ENCODE data around the gene GCG.

GCG gene

DNA sequence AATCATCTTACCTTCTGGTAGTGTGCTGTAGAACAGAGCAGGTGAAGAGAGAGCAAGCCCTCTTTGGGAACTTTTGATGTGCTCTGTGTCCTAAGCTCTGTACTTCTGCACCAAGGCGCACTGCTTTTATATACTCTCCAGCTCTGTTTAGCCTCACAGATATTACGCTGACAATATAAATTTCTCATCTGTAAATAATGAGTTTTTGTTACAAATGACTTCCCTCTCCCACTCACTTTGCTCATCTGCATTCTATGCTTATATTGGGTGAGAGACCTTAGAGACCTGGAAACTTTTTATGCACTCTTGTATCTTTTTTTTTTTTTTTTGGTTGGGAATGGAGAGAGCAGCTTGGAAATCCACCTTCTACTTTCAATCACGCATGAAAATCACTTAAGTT lies at the start of gene GCG:
Gene GCG (minus strand): TSS at position 101 of the 400 bp plus-strand sequence. CDS start 3,069 bp downstream, outside the sequence.
- ATAC-seq (ENCODE audit: insufficient read depth, low read depth), result no peak
- H3K79me2 ChIP-seq (ENCODE audit: insufficient read depth, low read length), result no peaks in the 10 kb centered on the region

DNA sequence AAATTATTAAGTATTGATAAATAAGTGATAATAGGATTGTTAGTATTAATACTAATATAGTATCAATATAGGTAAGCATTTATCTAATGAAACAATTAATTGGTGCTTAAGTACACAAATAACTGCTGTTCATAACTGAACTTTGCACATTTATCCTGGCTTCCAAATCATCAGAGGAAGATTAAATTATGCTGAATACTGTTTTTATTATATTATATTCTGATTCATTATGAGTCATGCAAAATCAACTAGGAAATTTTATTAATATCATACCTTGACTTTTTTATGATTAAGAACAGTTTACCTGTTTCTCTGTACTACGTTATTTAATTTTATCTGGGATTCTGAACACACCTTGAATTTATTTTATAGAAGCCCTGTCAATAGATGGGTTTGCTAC lies 48.6 kb upstream of the GCG start:
- no peaks in the 10 kb centered on the region for H4K20me1 ChIP-seq (ENCODE audit: insufficient read depth, low read length)
- H3K4me1 ChIP-seq (ENCODE audit: insufficient read depth, low read length), result no peaks in the 10 kb centered on the region
- H2AFZ ChIP-seq (ENCODE audit: low read depth, low read length), result no peak overlapping the region
- H3K27ac ChIP-seq (ENCODE audit: low read length), result no peak overlapping the region
- ATAC-seq (ENCODE audit: insufficient read depth, low read depth) (no peak), DNase-seq (no peak)
- H3K9me3 ChIP-seq (ENCODE audit: insufficient read depth, low read length, severe bottlenecking), result no peaks in the 10 kb centered on the region
- no peak for TF ChIP-seq EZH2 (IDR thresholded peaks at IDR 0.05; ENCODE audit: borderline replicate concordance, low read depth, low read length, severe bottlenecking)
- TF ChIP-seq, protein P1, sequence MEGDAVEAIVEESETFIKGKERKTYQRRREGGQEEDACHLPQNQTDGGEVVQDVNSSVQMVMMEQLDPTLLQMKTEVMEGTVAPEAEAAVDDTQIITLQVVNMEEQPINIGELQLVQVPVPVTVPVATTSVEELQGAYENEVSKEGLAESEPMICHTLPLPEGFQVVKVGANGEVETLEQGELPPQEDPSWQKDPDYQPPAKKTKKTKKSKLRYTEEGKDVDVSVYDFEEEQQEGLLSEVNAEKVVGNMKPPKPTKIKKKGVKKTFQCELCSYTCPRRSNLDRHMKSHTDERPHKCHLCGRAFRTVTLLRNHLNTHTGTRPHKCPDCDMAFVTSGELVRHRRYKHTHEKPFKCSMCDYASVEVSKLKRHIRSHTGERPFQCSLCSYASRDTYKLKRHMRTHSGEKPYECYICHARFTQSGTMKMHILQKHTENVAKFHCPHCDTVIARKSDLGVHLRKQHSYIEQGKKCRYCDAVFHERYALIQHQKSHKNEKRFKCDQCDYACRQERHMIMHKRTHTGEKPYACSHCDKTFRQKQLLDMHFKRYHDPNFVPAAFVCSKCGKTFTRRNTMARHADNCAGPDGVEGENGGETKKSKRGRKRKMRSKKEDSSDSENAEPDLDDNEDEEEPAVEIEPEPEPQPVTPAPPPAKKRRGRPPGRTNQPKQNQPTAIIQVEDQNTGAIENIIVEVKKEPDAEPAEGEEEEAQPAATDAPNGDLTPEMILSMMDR (IDR thresholded peaks at IDR 0.05; ENCODE audit: borderline replicate concordance, extremely low read depth, low read length, poor library complexity, severe bottlenecking), result no peak
- H3K4me2 ChIP-seq (ENCODE audit: insufficient read depth, low read length), result no peak overlapping the region
- no peaks in the 10 kb centered on the region for H3K79me2 ChIP-seq (ENCODE audit: insufficient read depth, low read length)
- peaks cover 17% of the 10 kb centered on the region for H3K27me3 ChIP-seq (ENCODE audit: insufficient read depth, low read length, poor library complexity)
- H3K4me3 ChIP-seq (ENCODE audit: low read depth in 1 of 2, low read length in 2 of 2), result no peak overlapping the region
- no peaks in the 10 kb centered on the region for H3K36me3 ChIP-seq (ENCODE audit: insufficient read depth, low read length)
- H3K9ac ChIP-seq (ENCODE audit: low read depth, low read length), result no peak overlapping the region

More for the DNA sequence above, at the start of gene GCG:
- DNase-seq, result no peak
- Histone ChIP-seq H2AFZ (ENCODE audit: low read depth, low read length) (no peak within 1 kb of the TSS), H4K20me1 (ENCODE audit: insufficient read depth, low read length) (no peaks in the 10 kb centered on the region), H3K27ac (ENCODE audit: low read length) (no peak within 1 kb of the TSS), H3K9ac (ENCODE audit: low read depth, low read length) (no peak within 1 kb of the TSS), H3K9me3 (ENCODE audit: insufficient read depth, low read length, severe bottlenecking) (no peaks in the 10 kb centered on the region), H3K4me2 (ENCODE audit: insufficient read depth, low read length) (no peak within 1 kb of the TSS), H3K36me3 (ENCODE audit: insufficient read depth, low read length) (no peaks in the 10 kb centered on the region), H3K27me3 (ENCODE audit: insufficient read depth, low read length, poor library complexity) (no peaks in the 10 kb centered on the region), H3K4me1 (ENCODE audit: insufficient read depth, low read length) (no peaks in the 10 kb centered on the region), H3K4me3 (ENCODE audit: low read depth in 1 of 2, low read length in 2 of 2) (no peak within 1 kb of the TSS)
- TF ChIP-seq, protein P1 (IDR thresholded peaks at IDR 0.05; ENCODE audit: borderline replicate concordance, extremely low read depth, low read length, poor library complexity, severe bottlenecking), result no peak
- TF ChIP-seq EZH2 (IDR thresholded peaks at IDR 0.05; ENCODE audit: borderline replicate concordance, low read depth, low read length, severe bottlenecking), result no peak

DNA sequence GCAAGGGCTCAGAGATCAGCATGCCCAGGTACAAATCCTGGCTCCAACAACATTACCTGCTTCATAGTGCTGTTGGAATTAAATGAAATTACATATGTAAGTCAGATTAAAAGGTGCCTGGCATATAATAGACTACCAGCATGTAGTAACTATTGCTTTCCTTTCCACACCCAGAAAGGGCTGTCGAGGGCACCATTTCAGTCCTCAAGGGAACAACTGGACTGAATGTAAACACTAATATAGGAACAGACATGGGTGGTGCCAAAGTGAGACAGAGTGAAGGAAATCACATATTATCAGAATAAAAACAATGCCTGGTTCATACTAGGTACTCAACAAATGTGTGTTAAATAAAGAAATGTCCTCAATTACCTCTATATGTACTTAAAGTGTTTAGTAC lies 47.9 kb upstream of the GCG start:
- no peak overlapping the region for H3K9ac ChIP-seq (ENCODE audit: low read depth, low read length)
- DNase-seq, result no peak
- no peak overlapping the region for H3K27ac ChIP-seq (ENCODE audit: low read length)
- H2AFZ ChIP-seq (ENCODE audit: low read depth, low read length), result no peak overlapping the region
- no peak for ATAC-seq (ENCODE audit: insufficient read depth, low read depth)
- TF ChIP-seq, protein P1 (IDR thresholded peaks at IDR 0.05; ENCODE audit: borderline replicate concordance, extremely low read depth, low read length, poor library complexity, severe bottlenecking), result no peak
- TF ChIP-seq EZH2 (IDR thresholded peaks at IDR 0.05; ENCODE audit: borderline replicate concordance, low read depth, low read length, severe bottlenecking), result no peak
- H3K4me2 ChIP-seq (ENCODE audit: insufficient read depth, low read length), result no peak overlapping the region
- H3K9me3 ChIP-seq (ENCODE audit: insufficient read depth, low read length, severe bottlenecking), result no peaks in the 10 kb centered on the region
- H3K79me2 ChIP-seq (ENCODE audit: insufficient read depth, low read length), result no peaks in the 10 kb centered on the region
- no peaks in the 10 kb centered on the region for H4K20me1 ChIP-seq (ENCODE audit: insufficient read depth, low read length)
- no peaks in the 10 kb centered on the region for H3K36me3 ChIP-seq (ENCODE audit: insufficient read depth, low read length)
- peaks cover 17% of the 10 kb centered on the region for H3K27me3 ChIP-seq (ENCODE audit: insufficient read depth, low read length, poor library complexity)
- no peaks in the 10 kb centered on the region for H3K4me1 ChIP-seq (ENCODE audit: insufficient read depth, low read length)
- no peak overlapping the region for H3K4me3 ChIP-seq (ENCODE audit: low read depth in 1 of 2, low read length in 2 of 2)

DNA sequence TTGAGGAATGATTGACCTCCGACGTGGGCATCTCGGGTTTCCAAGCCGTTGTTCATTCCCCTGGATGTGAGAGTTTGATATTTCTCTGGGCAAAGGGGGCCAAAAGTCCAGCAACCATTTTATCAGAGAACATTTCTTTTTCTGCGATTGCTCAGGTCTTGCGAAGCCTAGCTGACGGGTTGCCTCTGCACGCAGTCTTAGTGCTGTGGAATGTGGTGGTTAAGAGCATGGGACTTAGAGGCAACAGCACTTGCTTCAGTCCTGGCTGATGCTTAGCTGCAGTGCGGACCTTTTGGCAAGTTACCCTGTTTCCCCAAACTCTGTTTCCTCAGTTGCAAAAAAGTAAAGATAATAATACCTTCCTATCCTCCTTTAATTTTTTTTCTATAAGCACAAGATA lies 46.2 kb upstream of the GCG start:
- Histone ChIP-seq H3K4me1 (ENCODE audit: insufficient read depth, low read length) (no peaks in the 10 kb centered on the region), H2AFZ (ENCODE audit: low read depth, low read length) (no peak overlapping the region), H3K9me3 (ENCODE audit: insufficient read depth, low read length, severe bottlenecking) (no peaks in the 10 kb centered on the region), H3K27ac (ENCODE audit: low read length) (no peak overlapping the region), H3K36me3 (ENCODE audit: insufficient read depth, low read length) (no peaks in the 10 kb centered on the region), H3K27me3 (ENCODE audit: insufficient read depth, low read length, poor library complexity) (peaks cover 17% of the 10 kb centered on the region), H3K79me2 (ENCODE audit: insufficient read depth, low read length) (no peaks in the 10 kb centered on the region), H4K20me1 (ENCODE audit: insufficient read depth, low read length) (no peaks in the 10 kb centered on the region), H3K9ac (ENCODE audit: low read depth, low read length) (no peak overlapping the region), H3K4me3 (ENCODE audit: low read depth in 1 of 2, low read length in 2 of 2) (no peak overlapping the region), H3K4me2 (ENCODE audit: insufficient read depth, low read length) (no peak overlapping the region)
- DNase-seq, result no peak
- no peak for ATAC-seq (ENCODE audit: insufficient read depth, low read depth)
- TF ChIP-seq, protein P1 (IDR thresholded peaks at IDR 0.05; ENCODE audit: borderline replicate concordance, extremely low read depth, low read length, poor library complexity, severe bottlenecking), result no peak
- TF ChIP-seq EZH2 (IDR thresholded peaks at IDR 0.05; ENCODE audit: borderline replicate concordance, low read depth, low read length, severe bottlenecking), result no peak
